ENCODE results near the gene AKAP7.
"Not testable (repeated sequence)": the region's sequence is repeated elsewhere in the genome, so short reads cannot be mapped to it uniquely, and the experiment has no call there.

The AKAP7 gene

GRCh38 chr6:131135244-131136020, at the start of gene AKAP7:
Gene AKAP7 (plus strand): TSS chr6:131135467. CDS start chr6:131135764, 297 bp downstream.
- H3K9ac ChIP-seq (ENCODE audit: low read length in 2 of 2) = peak within 1 kb of the TSS; percentile 81 to 93
- H3K27ac ChIP-seq (ENCODE audit: low read length) = peak within 1 kb of the TSS; percentile 75
- no peaks in the 10 kb centered on the region for H3K27me3 ChIP-seq (ENCODE audit: control insufficient read depth in 1 of 2, insufficient read depth in 2 of 2, low read length in 2 of 2)
- no peaks in the 10 kb centered on the region for H3K9me3 ChIP-seq (ENCODE audit: control insufficient read depth in 2 of 2, low read length in 2 of 2)
- H3K4me1 ChIP-seq (ENCODE audit: control insufficient read depth, insufficient read depth, low read length) = peaks cover 9% of the 10 kb centered on the region
- H3K4me3 ChIP-seq (ENCODE audit: low read length in 2 of 2) = peak within 1 kb of the TSS; percentile 83 to 90
- H3K36me3 ChIP-seq (ENCODE audit: control insufficient read depth in 2 of 2, insufficient read depth in 2 of 2, low read length in 2 of 2) = no peaks in the 10 kb centered on the region

GRCh38 chr6:131090339-131090738, 44.9 kb upstream of the AKAP7 start:
- H3K27me3 ChIP-seq (ENCODE audit: control insufficient read depth in 1 of 2, insufficient read depth in 2 of 2, low read length in 2 of 2); H3K4me3 ChIP-seq (ENCODE audit: low read length in 2 of 2); H3K27ac ChIP-seq (ENCODE audit: low read length); H3K9me3 ChIP-seq (ENCODE audit: control insufficient read depth in 2 of 2, low read length in 2 of 2); H3K4me1 ChIP-seq (ENCODE audit: control insufficient read depth, insufficient read depth, low read length); H3K36me3 ChIP-seq (ENCODE audit: control insufficient read depth in 2 of 2, insufficient read depth in 2 of 2, low read length in 2 of 2); H3K9ac ChIP-seq (ENCODE audit: low read length in 2 of 2): not testable (repeated sequence)

DNA sequence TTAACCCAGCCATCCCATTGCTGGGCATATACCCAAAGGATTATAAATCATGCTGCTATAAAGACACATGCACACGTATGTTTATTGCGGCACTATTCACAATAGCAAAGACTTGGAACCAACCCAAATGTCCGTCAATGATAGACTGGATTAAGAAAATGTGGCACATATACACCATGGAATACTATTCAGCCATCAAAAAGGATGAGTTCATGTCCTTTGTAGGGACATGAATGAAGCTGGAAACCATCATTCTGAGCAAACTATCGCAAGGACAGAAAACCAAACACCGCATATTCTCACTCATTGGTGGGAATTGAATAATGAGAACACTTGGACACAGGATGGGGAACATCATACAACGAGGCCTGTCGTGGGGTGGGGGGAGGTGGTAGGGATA, 43.3 kb upstream of the AKAP7 start:
- not testable (repeated sequence) for H3K27me3 ChIP-seq (ENCODE audit: control insufficient read depth in 1 of 2, insufficient read depth in 2 of 2, low read length in 2 of 2); H3K9me3 ChIP-seq (ENCODE audit: control insufficient read depth in 2 of 2, low read length in 2 of 2); H3K9ac ChIP-seq (ENCODE audit: low read length in 2 of 2); H3K4me1 ChIP-seq (ENCODE audit: control insufficient read depth, insufficient read depth, low read length); H3K27ac ChIP-seq (ENCODE audit: low read length); H3K4me3 ChIP-seq (ENCODE audit: low read length in 2 of 2); H3K36me3 ChIP-seq (ENCODE audit: control insufficient read depth in 2 of 2, insufficient read depth in 2 of 2, low read length in 2 of 2)

DNA sequence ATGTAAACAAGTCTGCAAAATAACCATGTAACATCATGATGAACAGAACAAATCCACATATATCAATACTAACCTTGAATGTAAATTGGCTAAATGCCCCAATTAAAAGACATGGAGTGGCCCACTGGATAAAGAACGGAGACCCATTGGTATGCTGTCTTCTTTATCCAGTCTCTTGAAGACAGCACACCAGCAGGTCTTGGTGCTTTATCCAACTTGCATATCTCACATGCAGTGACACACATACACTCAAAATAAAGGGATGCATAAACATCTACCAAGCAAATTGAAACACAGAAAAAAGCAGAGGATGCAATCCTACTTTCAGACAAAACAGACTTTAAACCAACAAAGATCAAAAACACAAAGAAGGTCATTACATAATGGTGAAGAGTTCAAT, 41.9 kb upstream of the AKAP7 start:
- Histone ChIP-seq H3K27ac (ENCODE audit: low read length) (no peak overlapping the region), H3K9me3 (ENCODE audit: control insufficient read depth in 2 of 2, low read length in 2 of 2) (no peaks in the 10 kb centered on the region), H3K4me1 (ENCODE audit: control insufficient read depth, insufficient read depth, low read length) (no peaks in the 10 kb centered on the region), H3K36me3 (ENCODE audit: control insufficient read depth in 2 of 2, insufficient read depth in 2 of 2, low read length in 2 of 2) (no peaks in the 10 kb centered on the region), H3K4me3 (ENCODE audit: low read length in 2 of 2) (no peak overlapping the region), H3K9ac (ENCODE audit: low read length in 2 of 2) (no peak overlapping the region), H3K27me3 (ENCODE audit: control insufficient read depth in 1 of 2, insufficient read depth in 2 of 2, low read length in 2 of 2) (no peaks in the 10 kb centered on the region)

DNA sequence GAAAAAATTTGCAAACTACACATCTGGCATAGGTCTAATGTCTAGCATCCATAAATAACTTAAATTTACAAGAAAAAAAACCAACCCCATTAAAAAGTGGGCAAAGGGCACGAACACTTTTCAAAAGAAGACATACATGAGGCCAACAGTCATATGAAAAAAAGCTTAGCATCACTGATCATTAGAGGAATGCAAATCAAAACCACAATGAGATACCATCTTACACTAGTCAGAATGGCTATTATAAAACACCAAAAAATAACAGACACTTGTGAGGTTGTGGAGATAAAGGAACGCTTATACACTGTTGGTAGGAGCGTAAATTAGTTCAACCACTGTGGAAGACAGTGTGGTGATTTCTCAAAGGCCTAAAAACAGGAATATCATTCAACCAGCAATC, 38.5 kb upstream of the AKAP7 start:
- Histone ChIP-seq H3K9ac (ENCODE audit: low read length in 2 of 2) (no peak overlapping the region), H3K9me3 (ENCODE audit: control insufficient read depth in 2 of 2, low read length in 2 of 2) (no peaks in the 10 kb centered on the region), H3K27me3 (ENCODE audit: control insufficient read depth in 1 of 2, insufficient read depth in 2 of 2, low read length in 2 of 2) (no peaks in the 10 kb centered on the region)

DNA sequence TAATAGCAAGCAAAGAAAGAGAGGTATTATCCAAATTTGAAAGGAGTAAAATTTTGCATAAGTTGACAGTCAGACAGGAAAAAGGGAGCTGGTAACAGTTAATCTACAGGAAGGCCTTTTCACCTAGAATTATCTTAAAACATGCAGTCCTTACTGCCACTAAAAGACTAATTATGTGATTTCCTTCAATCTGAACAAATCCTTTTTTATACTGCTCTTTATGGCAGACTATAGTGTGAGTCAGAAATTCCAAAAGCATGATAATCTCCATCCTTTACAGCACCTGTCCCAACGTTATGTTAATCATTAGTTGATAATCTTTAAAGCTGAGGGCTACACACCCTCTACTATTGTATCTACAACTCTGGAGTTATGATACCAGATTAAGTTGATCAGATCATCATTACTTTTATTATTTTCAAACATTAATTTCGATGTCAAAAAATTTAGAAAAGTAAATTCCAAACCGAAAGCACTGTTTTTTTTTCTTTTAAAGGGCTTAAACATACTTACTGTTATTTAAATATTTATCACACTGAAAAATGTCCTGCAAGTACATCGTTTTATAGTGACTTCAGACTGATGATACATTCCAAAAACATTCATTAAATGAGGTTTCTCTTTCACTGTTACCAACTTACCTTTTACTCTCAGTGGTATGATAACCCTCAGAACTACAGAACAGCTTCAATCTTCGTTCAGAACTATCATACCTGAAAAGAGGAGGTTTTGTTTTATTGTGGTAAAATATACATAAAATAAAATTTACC, 33.2 kb upstream of the AKAP7 start:
- Histone ChIP-seq H3K36me3 (ENCODE audit: control insufficient read depth in 2 of 2, insufficient read depth in 2 of 2, low read length in 2 of 2) (no peaks in the 10 kb centered on the region), H3K4me1 (ENCODE audit: control insufficient read depth, insufficient read depth, low read length) (no peaks in the 10 kb centered on the region), H3K27me3 (ENCODE audit: control insufficient read depth in 1 of 2, insufficient read depth in 2 of 2, low read length in 2 of 2) (no peaks in the 10 kb centered on the region), H3K4me3 (ENCODE audit: low read length in 2 of 2) (no peak overlapping the region), H3K27ac (ENCODE audit: low read length) (no peak overlapping the region), H3K9ac (ENCODE audit: low read length in 2 of 2) (no peak overlapping the region), H3K9me3 (ENCODE audit: control insufficient read depth in 2 of 2, low read length in 2 of 2) (no peaks in the 10 kb centered on the region)

More for the DNA sequence above, 38.5 kb upstream of the AKAP7 start:
- H3K36me3 ChIP-seq (ENCODE audit: control insufficient read depth in 2 of 2, insufficient read depth in 2 of 2, low read length in 2 of 2) = no peaks in the 10 kb centered on the region
- H3K4me3 ChIP-seq (ENCODE audit: low read length in 2 of 2) = no peak overlapping the region
- no peaks in the 10 kb centered on the region for H3K4me1 ChIP-seq (ENCODE audit: control insufficient read depth, insufficient read depth, low read length)
- H3K27ac ChIP-seq (ENCODE audit: low read length) = no peak overlapping the region

DNA sequence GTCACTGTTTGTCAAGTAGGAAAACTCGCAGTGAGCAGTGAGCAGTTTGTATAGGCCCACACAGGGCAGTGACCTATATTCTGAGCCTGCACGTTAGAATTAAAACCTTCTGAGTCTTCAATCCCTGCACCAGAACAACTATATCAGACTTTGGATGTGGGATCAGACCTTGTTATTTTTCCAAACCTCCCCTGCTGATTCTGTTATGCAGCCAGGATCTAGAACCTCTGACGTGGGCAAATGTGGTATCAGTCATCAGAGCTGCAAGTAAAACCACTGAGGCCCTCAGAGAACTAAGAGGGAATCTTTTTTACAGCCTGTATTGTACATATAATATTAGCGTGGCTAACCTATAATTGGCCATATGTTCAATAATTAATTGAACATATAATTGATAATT, 32.0 kb upstream of the AKAP7 start:
- Histone ChIP-seq H3K36me3 (ENCODE audit: control insufficient read depth in 2 of 2, insufficient read depth in 2 of 2, low read length in 2 of 2) (no peaks in the 10 kb centered on the region), H3K9ac (ENCODE audit: low read length in 2 of 2) (no peak overlapping the region), H3K9me3 (ENCODE audit: control insufficient read depth in 2 of 2, low read length in 2 of 2) (no peaks in the 10 kb centered on the region), H3K27me3 (ENCODE audit: control insufficient read depth in 1 of 2, insufficient read depth in 2 of 2, low read length in 2 of 2) (no peaks in the 10 kb centered on the region), H3K27ac (ENCODE audit: low read length) (no peak overlapping the region), H3K4me1 (ENCODE audit: control insufficient read depth, insufficient read depth, low read length) (no peaks in the 10 kb centered on the region), H3K4me3 (ENCODE audit: low read length in 2 of 2) (no peak overlapping the region)

- no peak overlapping the region for H3K27ac ChIP-seq (ENCODE audit: low read length)
- H3K36me3 ChIP-seq (ENCODE audit: control insufficient read depth in 2 of 2, insufficient read depth in 2 of 2, low read length in 2 of 2) = no peaks in the 10 kb centered on the region
- no peak overlapping the region for H3K4me3 ChIP-seq (ENCODE audit: low read length in 2 of 2)
- H3K9me3 ChIP-seq (ENCODE audit: control insufficient read depth in 2 of 2, low read length in 2 of 2) = no peaks in the 10 kb centered on the region
- H3K4me1 ChIP-seq (ENCODE audit: control insufficient read depth, insufficient read depth, low read length) = no peaks in the 10 kb centered on the region
- no peaks in the 10 kb centered on the region for H3K27me3 ChIP-seq (ENCODE audit: control insufficient read depth in 1 of 2, insufficient read depth in 2 of 2, low read length in 2 of 2)
- H3K9ac ChIP-seq (ENCODE audit: low read length in 2 of 2) = no peak overlapping the region
Measured at GRCh38 chr6:131103901-131104300, 31.4 kb upstream of the AKAP7 start.

DNA sequence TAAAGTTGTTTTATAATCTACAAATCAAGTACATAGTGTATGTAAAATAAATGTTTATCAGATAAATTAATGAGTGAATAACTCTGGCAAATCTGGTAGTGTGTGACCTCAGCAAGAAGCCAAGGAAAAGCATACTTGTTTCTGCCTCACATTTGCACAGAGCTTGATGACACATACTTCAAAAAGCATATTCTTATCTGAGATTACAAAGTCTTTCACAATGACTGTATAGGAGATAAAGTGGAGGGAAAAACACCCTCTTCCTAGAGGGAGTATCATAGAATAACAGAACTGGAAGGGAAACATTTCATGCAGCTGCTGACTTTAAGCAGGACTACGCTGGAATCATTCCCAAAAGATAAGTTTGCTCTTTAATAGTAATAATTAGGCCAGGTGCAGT, 28.1 kb upstream of the AKAP7 start:
- no peak overlapping the region for H3K9ac ChIP-seq (ENCODE audit: low read length in 2 of 2)
- H3K9me3 ChIP-seq (ENCODE audit: control insufficient read depth in 2 of 2, low read length in 2 of 2) = no peaks in the 10 kb centered on the region
- H3K27ac ChIP-seq (ENCODE audit: low read length) = no peak overlapping the region
- H3K4me3 ChIP-seq (ENCODE audit: low read length in 2 of 2) = no peak overlapping the region
- no peaks in the 10 kb centered on the region for H3K27me3 ChIP-seq (ENCODE audit: control insufficient read depth in 1 of 2, insufficient read depth in 2 of 2, low read length in 2 of 2)
- H3K36me3 ChIP-seq (ENCODE audit: control insufficient read depth in 2 of 2, insufficient read depth in 2 of 2, low read length in 2 of 2) = no peaks in the 10 kb centered on the region
- no peaks in the 10 kb centered on the region for H3K4me1 ChIP-seq (ENCODE audit: control insufficient read depth, insufficient read depth, low read length)

DNA sequence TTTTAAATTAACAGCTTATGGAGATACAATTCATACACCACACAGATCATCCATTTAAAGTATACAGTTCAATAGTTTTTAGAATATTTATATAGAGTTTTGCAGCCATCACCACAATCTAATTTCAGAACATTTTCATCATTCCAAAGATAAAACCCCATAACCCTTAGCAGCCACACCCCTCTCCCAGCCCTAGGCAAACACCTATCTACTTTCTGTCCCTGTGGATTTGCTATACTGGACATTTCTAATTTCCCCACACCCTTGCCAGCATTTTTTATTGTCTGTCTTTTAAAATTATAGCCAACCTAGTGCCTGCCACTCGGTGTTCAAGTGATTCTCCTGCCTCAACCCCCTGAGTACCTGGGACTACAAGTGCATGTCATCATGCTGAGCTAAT, 23.0 kb upstream of the AKAP7 start:
- no peak overlapping the region for H3K9ac ChIP-seq (ENCODE audit: low read length in 2 of 2)
- H3K36me3 ChIP-seq (ENCODE audit: control insufficient read depth in 2 of 2, insufficient read depth in 2 of 2, low read length in 2 of 2) = no peaks in the 10 kb centered on the region
- H3K27me3 ChIP-seq (ENCODE audit: control insufficient read depth in 1 of 2, insufficient read depth in 2 of 2, low read length in 2 of 2) = no peaks in the 10 kb centered on the region
- H3K9me3 ChIP-seq (ENCODE audit: control insufficient read depth in 2 of 2, low read length in 2 of 2) = no peaks in the 10 kb centered on the region
- no peak overlapping the region for H3K27ac ChIP-seq (ENCODE audit: low read length)
- H3K4me1 ChIP-seq (ENCODE audit: control insufficient read depth, insufficient read depth, low read length) = no peaks in the 10 kb centered on the region
- no peak overlapping the region for H3K4me3 ChIP-seq (ENCODE audit: low read length in 2 of 2)

GRCh38 chr6:131115651-131116050, 19.6 kb upstream of the AKAP7 start:
- no peaks in the 10 kb centered on the region for H3K4me1 ChIP-seq (ENCODE audit: control insufficient read depth, insufficient read depth, low read length)
- no peaks in the 10 kb centered on the region for H3K36me3 ChIP-seq (ENCODE audit: control insufficient read depth in 2 of 2, insufficient read depth in 2 of 2, low read length in 2 of 2)
- H3K27ac ChIP-seq (ENCODE audit: low read length) = no peak overlapping the region
- H3K9ac ChIP-seq (ENCODE audit: low read length in 2 of 2) = no peak overlapping the region
- H3K4me3 ChIP-seq (ENCODE audit: low read length in 2 of 2) = no peak overlapping the region
- no peaks in the 10 kb centered on the region for H3K9me3 ChIP-seq (ENCODE audit: control insufficient read depth in 2 of 2, low read length in 2 of 2)
- H3K27me3 ChIP-seq (ENCODE audit: control insufficient read depth in 1 of 2, insufficient read depth in 2 of 2, low read length in 2 of 2) = no peaks in the 10 kb centered on the region
